ENCODE results near the gene ADAMTS20.
"Not testable (repeated sequence)": the region's sequence is repeated elsewhere in the genome, so short reads cannot be mapped to it uniquely, and the experiment has no call there.

Gene ADAMTS20

GRCh38 chr12:43360001-43360400 lies 192.0 kb downstream of the ADAMTS20 start:
- DNase-seq (ENCODE audit: low spot score) = not testable (repeated sequence)

- no peak for DNase-seq (ENCODE audit: low spot score)
These were observed 194.9 kb downstream of the ADAMTS20 start for GRCh38 chr12:43357141-43357540.

DNA sequence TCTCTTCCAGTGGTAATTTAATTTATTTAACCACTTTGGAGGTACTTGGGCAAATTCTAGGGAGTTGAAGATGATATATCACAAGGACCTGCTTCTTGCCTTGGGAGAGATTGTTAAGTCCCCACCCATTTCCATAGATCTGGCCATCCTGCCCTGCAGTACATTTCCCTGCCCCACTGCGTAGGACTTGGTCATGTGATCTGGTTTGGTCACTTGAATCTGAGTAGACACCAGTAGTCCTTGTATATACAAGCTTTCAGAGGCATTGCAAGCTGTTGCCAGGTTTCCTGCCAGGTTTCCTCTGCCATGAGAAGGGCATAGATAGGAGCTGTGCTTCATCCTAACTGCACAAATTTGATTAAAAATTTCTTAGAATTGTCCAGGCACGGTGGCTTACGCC lies 200.0 kb downstream of the ADAMTS20 start:
- no peak for DNase-seq (ENCODE audit: low spot score)

DNA sequence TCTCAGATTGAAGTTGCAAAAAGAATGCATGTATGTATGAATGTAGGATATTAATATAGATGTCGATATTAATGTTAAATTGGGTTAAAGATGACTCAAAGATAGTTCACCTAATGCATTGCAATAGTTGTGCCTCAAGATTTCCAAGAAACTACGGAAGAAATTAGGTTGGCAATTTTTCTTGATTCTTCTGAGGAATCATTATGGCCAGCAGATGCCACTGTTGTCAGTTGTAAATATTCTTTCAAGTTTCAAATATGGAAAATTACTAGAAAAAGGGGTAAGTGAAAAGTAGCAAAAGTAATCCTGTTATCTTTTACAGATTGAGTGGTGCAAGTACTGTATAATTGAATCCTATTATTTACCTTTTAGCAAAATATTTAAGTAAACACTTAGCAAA lies 202.1 kb downstream of the ADAMTS20 start:
- no peak for DNase-seq (ENCODE audit: low spot score)

DNA sequence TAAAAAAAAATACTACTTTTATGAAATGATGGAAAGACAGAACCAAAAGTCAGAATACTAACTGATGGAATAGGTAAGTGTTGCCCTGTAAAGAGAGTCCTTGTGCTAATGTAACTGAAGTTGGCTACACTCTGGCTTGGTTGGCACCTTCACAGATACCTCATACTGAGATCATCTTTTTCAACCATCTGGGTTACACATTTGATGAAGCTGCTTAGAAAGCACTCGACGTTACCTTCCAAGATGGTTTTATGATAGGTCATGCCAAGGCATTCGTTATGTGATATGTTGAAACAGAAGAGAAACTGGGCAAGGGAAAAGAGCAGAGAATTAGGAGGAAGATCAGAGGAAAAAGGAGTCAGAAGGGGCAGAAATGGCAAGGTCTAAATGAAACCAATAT lies 203.8 kb downstream of the ADAMTS20 start:
- DNase-seq (ENCODE audit: low spot score) = no peak

DNA sequence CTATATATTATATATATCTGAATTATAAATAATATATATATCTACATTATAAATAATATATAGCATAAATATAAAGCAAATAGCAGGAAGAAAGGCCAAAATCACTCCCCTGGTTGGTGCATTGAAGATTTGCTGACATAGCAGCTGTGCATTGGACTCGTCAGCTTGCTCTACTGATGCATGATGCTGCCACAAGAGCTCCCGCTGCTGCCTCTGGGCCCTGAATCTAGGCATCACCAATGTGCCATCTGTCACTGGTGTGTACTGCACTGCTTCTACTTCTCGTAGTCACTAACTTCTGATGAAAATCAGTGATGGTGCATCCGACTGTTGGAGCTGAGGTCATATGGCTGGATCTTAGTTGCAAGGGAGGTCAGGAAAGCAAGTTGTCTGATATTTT lies 205.0 kb downstream of the ADAMTS20 start:
- no peak for DNase-seq (ENCODE audit: low spot score)

DNA sequence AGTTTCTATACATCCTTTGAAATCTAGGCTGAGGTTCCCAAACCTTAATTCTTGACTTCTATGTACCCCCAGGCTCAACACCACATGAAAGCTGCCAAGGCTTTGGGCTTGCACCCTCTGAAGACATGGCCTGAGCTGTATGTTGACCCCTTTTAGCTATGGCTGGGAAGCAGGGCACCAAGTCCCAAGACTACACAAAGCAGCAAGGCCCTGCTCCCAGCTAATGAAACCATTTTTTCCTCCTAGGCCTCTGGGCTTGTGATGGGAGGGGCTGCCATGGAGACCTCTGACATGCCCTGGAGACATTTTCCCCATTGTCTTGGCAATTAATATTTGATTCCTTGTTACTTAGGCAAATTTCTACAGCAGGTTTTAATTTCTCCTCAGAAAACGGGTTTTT lies 207.0 kb downstream of the ADAMTS20 start:
- DNase-seq (ENCODE audit: low spot score) = no peak

DNA sequence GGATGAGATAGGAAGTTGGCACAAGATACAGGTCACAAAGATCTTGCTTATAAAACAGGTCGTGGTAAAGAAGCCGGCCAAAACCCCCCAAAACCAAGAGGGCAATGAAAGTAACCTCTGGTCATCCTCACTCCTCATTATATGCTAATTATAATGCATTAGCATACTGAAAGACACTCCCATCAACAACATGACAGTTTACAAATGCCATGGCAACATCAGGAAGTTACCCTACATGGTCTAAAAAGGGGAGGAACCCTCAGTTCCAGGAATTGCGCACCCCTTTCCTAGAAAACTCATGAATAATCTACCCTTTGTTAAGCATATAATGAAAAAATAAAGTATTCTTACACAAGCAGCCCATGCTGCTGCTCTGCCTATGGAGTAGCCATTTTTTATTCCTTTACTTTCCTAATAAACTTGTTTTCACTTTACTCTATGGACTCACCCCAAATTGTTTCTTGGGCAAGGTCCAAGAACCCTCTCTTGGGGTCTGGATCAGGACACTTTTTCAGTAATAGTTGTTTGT lies 210.2 kb downstream of the ADAMTS20 start:
- not testable (repeated sequence) for DNase-seq (ENCODE audit: low spot score)

DNA sequence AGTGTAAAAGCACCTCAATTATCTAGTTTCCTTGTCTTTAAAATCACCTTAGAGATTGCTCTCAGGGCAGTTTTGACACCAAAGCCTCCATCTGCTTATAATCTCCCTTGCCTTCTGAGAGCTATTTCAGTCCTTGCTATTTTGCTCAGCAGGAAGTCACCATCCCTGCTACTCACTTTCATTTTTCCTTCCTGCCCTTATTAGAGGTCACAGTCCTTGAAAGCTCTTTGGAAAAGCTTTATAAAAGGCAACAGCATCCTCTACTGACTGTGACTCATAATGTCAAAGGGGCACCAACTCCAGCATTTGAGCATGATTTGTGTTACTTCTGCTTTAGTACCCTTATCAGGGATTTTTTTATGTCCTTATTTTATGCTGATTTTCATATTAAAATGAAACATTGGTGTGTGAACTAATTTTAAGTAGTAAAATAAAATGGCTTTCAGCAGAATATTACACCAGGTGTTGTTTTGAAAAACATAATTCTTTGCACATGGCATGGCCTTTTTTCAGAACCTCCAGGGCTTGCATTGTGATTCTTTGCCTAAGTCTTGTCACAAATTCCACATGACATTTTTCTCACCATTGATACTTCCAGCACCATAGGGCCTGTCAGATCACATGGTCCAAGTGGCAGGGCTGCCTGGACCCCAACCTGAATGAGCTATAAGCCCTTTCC lies 213.0 kb downstream of the ADAMTS20 start:
- DNase-seq (ENCODE audit: low spot score) = peak; percentile 53

- no peak for DNase-seq (ENCODE audit: low spot score)
These were observed 214.2 kb downstream of the ADAMTS20 start for GRCh38 chr12:43337571-43338444.

- DNase-seq (ENCODE audit: low spot score) = peak; percentile 13
These were observed 214.9 kb downstream of the ADAMTS20 start for GRCh38 chr12:43336962-43337555.

GRCh38 chr12:43333644-43334043 lies 218.4 kb downstream of the ADAMTS20 start:
- no peak for DNase-seq (ENCODE audit: low spot score)

DNA sequence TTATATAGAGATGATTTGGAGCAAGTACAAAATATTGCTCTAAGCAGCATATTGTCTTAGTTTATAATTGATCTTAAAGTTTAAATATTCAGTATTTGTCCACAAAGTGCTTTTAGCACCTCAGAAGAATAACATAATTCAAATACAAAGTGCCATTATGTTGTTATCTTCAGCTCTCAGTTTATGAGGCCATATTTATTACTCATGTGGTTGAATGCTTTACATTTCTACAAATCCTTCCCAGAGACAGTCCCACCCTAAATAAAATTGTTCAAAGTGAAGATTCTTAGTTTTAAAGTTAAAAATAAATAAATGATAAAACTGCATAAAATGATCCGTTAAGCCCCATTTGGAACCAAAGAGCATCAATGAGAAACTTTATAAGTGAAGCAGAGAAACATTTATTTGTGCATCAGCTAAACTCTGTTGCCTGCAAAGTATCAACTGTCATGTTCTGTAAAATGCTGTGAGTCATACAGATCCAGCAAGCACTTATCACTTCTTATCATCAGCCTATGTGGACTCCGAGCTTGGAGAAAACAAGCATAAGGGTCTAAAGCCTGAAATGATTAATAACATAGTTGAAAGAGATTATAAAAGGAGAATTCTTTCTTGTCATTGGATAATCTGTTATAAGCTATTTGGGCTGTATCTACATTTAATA lies 218.9 kb downstream of the ADAMTS20 start:
- DNase-seq (ENCODE audit: low spot score) = peak; percentile 27

DNA sequence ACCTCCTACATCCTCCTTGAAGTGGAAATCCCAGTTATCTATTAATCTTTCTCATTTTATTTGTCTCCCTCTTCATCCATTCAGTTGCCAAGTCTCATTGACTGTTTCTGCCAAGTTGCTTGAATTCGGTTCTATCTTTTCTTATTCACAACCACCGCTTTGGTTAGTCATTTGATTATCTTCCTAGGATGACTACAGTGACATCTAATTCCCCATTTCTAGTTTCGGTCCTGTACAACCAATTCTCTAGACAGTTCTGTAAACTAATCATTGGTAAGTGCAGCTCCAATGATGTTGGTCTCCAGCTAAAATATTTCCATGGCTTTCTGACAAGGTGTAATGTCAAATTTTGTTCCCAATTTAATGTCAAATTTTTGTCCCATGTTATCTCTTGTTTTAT lies 220.1 kb downstream of the ADAMTS20 start:
- DNase-seq (ENCODE audit: low spot score) = no peak

DNA sequence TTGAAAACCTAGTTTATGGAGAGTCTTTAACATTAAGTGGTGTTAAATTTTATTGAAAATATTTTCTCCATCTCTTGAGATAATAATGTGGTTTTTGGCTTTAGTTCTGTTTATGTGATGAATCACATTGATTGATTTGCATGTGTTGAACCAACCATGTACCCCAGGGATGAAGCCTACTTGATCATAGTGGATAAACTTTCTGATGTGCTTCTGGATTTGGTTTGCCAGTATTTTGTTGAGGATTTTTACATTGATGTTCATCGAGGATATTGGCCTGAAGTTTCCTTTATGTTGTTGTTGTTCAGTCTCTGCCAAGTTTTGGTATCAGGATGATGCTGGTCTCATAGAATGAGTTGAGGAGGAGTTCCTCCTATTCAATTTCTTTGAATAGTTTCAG lies 222.6 kb downstream of the ADAMTS20 start:
- no peak for DNase-seq (ENCODE audit: low spot score)

DNA sequence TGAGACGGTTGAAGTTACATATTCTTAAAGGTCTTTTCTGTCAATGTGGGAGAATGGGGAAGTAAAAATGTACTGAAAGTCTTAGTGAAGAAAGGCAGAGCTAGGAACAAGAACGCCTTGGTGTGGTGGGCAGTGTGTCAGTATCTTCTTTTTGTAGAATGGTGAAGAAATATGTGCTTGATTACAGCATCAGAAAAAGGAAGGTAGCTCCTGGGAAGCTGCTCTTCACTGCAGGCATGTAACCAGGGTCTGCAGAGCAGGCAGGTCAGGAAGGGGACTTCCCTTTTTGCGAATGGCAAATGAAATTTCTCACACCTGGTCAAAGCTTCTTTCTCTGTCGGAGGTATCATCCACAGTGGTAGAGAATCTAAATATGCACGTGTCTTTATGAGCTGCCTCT lies 226.2 kb downstream of the ADAMTS20 start:
- no peak for DNase-seq (ENCODE audit: low spot score)

GRCh38 chr12:43320281-43320680 lies 231.7 kb downstream of the ADAMTS20 start:
- DNase-seq (ENCODE audit: low spot score) = no peak

DNA sequence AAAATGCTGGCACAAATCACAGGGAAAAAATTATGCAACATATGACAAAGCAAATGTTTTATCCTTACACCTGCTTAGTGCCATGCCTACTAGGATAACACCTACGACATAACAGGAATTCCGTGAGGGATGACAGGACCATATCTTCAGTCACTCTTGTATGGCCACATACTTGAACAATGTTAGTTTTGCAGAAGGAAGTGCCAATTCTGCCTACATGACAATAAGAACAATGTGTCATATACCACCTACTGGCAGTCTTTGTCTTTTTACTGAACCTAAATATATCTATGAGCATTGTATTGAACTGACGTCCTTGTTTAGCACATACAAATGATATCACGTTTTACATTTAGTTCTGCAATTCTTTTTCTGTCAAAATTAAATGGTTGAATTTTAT lies 234.0 kb downstream of the ADAMTS20 start:
- no peak for DNase-seq (ENCODE audit: low spot score)

GRCh38 chr12:43317156-43317555 lies 234.8 kb downstream of the ADAMTS20 start:
- DNase-seq (ENCODE audit: low spot score) = no peak

DNA sequence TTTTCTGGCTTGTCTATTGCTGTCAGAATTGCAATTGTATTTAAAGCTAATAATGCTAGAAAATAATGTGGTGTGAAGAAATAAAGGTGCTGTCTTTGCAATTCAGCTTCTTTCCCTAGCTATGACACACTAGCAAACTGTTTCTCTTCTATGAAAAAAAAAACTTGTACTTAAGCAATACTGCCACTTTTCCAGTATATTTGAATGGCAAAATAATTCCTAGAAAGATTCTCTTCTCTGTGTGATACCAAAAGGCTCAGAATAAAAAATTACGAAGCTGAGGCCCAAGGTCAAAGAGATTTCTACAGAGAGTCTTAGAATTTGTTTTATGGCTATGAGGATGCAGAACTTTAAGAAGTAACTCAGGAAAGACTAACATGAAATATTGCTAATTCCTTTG lies 235.5 kb downstream of the ADAMTS20 start:
- no peak for DNase-seq (ENCODE audit: low spot score)

GRCh38 chr12:43315961-43316360 lies 236.0 kb downstream of the ADAMTS20 start:
- DNase-seq (ENCODE audit: low spot score) = no peak

DNA sequence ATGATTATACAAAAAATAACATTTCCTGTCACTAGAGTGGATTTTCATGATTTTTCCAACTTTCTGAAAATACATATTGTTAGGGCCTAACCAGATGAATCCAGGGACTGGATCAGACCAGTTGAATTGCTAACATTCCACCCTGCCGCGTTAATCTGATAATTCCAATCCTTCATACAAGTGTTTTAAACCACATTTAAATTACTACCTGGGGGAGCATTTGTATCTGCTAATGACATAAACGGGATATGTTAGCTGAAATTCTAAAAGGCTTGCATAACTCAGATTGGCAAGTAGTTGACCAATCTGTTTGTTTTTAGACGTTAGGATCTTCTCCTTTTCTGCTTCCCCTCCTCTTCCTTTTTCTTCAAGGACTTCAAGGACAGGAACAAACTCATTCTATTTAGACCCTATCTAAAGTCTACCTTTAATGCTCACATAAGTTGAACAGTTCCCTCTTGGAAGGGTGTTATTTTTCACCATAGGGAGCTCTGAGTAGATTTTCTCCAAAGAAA lies 239.0 kb downstream of the ADAMTS20 start:
- no peak for DNase-seq (ENCODE audit: low spot score)
